ENCODE measurements around the gene MEF2B.
"Not testable (repeated sequence)": the region's sequence is repeated elsewhere in the genome, so short reads cannot be mapped to it uniquely, and the experiment has no call there.

The MEF2B gene

GRCh38 chr19:19121371-19121770 is 48.7 kb downstream of the MEF2B start:
- DNase-seq: no peak

- DNase-seq: no peak
Observed at GRCh38 chr19:19120308-19121231, 49.5 kb downstream of the MEF2B start.

DNA sequence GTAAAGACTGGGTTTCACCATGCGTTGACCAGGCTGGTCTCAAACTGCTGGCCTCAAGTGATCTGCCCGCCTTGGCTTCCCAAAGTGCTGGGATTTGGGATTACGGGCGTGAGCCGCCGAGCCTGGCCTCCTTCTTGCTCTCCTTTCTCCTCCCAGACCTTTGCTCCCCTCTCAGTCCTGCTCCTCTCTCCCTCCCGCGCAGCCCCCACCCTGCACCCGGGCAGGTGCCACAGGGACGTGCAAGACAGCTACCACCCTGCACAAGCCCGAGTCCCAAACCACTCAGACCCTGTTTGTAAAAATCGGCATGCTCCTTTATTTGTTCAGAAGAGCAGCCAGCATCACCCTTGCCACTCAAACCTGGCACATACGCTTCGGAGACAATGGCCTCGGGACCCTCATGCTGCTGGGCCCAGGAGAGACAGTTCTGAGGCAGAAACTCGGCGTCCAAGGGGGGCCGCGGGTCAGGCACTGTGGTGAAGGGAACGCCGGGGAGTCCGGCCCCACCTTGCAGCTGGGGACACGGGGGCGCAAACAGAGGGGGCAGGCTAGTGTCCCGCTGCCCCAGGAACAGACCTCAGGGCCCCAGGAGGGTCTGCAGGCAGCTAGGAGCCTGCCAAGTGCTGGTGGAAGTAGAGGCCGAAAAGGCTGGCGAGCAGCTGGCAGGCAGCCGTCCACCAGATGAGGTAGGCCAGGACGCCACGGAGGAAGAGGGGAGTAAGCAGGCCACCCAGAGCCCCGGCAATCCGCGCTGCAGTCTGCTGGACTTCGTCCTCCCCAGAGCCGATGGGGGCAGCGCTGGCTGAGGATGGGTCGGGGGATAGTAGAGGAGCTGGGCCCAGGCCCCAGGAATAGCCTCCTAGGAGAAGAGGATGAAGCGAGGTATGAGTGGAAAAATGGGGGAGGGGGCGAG is 50.5 kb downstream of the MEF2B start:
- no peak for DNase-seq

- no peak for DNase-seq
Observed at GRCh38 chr19:19115954-19116353, 54.1 kb downstream of the MEF2B start.

DNA sequence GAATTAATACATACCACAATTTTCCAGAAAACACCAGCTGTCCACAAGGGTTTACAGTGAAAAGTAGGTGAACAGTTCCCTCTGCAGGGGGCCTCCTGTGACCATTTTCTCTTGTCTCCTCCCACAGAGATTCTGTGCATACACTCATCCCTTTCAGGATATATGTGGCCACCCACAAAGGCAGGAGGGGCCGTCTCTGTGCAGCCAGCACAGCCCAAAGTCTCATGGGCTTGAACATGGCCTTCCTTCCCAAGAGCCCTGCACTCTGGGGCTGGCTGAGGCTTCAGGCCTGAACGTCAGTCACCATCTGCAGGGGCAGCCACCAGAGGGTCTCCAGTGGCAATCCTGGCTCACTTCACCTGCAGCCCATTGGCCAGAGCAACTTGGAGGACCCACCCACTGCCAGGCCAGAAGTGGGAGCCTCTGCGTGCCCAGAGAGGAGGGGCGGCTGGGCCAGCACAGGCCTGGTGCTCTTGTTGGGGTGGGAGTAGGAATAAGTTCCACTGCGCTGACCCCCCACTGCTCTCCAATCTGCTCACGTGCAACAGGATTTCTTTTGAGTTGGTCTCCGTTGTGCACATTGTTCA is 56.9 kb downstream of the MEF2B start:
- DNase-seq: peak; percentile 48

- DNase-seq: no peak
Observed at GRCh38 chr19:19111967-19112580, 58.0 kb downstream of the MEF2B start.

DNA sequence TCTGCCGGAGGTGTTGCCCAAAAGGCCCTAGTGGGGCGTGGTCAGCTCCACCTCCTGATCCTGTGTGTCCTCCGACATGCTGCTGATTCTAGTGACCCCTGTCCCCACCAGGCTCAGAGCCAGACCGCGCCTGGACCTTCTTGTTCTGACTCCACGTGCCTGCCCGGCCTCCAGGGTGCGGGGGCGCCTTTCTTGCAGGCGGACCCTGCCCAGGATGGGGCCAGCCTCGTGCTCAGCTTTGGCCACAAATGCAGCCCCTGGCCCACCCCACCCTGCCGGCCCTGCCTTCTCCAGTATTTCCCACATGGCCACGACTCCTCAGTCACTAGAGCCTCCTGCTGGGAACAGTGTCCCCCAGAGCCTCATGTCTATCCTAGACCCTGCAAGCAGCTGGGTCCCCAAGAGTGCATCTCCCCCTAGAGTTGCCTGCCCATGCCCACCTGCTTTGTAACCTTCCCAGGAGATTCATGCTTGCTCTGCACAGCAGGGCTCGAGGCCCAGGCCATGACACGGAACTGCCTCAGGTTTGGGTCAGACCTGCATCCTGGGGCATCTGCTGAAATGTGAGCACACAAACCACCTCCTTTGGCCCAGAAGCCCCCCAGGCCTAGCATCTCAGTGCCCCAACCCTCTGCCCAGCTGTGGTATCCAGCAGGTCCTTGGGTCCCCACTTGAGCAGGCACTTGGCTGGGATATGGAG is 58.8 kb downstream of the MEF2B start:
- no peak for DNase-seq

- DNase-seq: no peak
Observed at GRCh38 chr19:19110410-19111135, 59.5 kb downstream of the MEF2B start.

DNA sequence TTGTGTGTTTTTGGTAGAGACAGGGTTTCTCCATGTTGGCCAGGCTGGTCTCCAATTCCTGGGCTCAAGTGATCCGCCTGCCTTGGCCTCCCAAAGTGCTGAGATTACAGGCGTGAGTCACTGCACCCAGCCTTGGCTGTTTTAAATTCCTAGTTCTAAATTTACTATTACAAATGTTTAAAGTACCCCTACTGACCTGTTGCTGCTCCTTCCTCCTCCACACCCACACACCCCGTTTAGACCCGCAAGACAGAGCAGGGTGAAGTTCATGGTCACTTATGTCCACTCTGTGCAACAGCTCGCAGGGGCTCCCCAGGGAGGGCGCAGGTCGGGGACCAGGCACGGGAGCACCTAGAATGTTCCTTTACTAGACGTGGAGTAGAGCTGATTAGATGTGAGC is 60.5 kb downstream of the MEF2B start:
- no peak for DNase-seq

DNA sequence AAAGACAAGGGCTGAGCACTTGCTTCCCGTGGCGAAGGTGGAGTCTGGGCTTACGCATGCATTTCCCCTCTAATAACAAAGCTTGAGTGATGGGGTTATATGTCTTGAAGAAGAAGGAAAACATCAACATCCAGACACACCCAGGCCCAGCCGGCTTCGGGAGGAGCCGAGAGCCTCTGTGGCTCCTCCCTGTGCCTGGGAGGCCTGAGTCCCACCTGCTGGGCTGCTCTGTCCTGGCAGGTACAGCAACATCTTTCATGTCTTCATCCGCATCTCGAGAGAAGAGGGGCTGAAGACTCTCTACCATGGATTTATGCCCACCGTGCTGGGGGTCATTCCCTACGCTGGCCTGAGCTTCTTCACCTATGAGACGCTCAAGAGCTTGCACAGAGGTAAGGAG is 62.4 kb downstream of the MEF2B start:
- no peak for DNase-seq

DNA sequence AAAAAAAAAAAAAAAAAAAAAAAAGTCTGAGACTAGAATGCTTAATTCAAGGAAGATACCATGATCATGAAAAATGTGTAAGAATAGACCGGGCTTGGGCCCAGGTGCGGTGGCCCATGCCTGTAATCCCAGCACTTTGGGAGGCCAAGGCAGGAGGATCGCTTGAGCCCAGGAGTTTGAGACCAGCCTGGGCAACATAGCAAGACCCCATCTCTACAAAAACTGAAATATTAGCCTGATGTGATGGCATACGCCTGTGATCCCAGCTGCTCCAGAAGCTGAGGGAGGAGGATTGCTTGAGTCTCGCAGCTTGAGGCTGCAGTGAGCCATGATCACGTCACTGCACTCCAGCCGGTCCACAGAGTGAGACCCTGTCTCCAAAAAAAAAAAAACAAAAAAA is 63.1 kb downstream of the MEF2B start:
- not testable (repeated sequence) for DNase-seq

DNA sequence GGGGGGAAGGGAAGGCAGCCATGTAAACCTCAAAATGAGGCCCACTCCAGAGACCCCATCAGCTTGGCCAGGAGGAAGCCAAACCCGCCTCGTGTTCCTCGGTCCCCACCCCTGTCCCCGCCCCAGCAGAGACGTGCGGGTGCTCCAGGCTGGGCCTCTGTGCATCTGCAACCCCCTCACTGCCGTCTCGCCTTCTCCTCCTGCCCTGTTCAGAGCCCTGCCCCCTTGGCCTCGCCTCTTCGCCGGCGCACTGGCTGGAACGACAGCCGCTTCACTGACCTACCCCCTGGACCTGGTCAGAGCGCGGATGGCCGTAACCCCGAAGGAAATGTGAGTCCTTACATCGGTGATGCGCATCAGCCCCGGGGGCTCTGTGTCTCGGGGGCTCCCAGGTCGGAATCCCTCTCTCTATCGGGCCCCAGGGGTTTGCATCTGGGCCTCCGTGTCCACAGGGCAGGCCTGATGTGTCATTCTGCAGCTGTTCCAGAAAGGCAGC is 64.0 kb downstream of the MEF2B start:
- no peak for DNase-seq

DNA sequence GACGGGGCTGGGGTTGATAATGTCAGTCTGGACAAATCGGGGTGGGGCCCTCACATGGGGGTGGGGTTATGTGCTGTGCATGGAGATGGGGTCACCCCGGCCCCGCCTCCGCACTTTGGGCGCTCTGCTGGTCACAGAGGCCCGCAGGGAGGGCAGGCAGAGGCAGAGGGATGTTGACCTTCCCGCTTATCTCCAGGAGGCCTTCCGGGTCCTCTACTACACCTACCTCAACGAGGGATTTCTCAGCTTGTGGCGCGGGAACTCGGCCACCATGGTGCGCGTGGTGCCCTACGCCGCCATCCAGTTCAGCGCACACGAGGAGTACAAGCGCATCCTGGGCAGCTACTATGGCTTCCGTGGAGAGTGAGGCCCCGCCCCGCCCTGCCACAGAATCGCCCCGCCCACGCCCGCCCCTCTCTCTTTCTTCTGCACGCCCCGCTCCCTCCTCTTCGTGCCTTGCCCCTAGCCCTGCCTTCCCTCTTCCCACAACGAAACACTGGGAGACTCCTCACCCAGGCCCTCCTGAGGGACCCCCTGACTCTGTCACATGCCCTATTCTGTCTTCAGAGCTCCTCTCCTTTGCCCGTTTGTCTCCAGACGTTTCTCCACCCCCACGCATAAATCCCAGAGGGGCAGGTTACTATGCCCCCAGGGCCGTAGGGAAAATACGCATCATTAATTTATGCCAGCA is 64.6 kb downstream of the MEF2B start:
- no peak for DNase-seq

GRCh38 chr19:19103167-19103566 is 66.9 kb downstream of the MEF2B start:
- DNase-seq: no peak

GRCh38 chr19:19102566-19102965 is 67.5 kb downstream of the MEF2B start:
- not testable (repeated sequence) for DNase-seq

DNA sequence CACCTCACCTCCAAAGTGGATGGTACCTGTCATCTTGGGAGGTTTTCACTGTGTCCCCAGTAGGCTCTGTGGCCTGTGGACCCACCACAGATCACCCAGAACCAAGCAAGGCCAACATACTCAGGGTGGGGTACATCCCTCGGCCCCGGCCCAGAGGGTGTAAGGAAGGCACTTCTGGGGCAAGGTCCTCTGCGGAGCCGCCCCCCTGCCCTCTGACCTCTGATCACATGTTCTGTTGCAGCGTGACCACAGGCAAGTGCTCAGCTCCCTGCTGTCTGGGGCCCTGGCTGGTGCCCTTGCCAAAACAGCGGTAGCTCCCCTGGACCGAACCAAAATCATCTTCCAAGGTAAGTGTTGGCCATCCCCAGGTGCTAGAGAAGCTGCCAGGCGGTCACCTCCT is 68.5 kb downstream of the MEF2B start:
- no peak for DNase-seq

- DNase-seq: no peak
Observed at GRCh38 chr19:19098703-19099632, 71.1 kb downstream of the MEF2B start.

DNA sequence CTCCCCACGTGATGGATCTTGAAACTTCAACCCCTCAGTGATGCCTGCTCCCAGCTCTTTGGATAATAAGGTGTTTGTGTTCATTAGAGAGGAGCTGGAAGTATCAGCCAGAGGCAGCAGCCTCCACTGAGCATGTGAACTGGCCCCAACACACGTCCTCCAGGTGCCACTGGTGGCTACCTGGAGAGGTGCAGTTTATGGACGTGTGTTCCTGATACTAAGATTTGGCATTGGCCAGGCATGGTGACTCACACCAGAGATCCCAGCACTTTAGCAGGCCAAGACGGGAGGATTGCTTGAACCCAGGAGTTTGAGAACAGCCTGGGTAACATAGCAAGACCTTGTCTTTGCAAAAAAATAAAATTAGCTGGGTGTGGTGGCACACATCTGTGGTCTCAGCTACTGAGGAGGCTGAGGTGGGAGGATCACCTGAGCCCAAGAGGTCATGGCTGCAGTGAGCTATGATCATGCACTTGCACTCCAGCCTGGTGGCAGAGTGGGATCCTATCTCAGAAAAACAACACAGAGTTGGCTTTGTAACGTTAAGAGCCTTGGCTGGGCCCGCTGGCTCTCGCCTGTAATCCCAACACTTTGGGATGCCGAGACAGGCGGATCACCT is 71.9 kb downstream of the MEF2B start:
- DNase-seq: no peak

Data from GDM1 (cell line).